Measurements from ENCODE around the gene OXSM.

GRCh38 chr3:25843332-25843731, 53.4 kb downstream of the OXSM start:
- TF ChIP-seq CTCF (conservative IDR thresholded peaks at IDR 0.05) (peak; percentile 48), ZFX (IDR thresholded peaks at IDR 0.05) (no peak)
